Measurements from ENCODE around the gene HNF4A. TPM values are rescaled to one million over a fixed set of nuclear protein-coding genes. Genes with fewer than 3 reads are reported as not detected.

Gene HNF4A
- total RNA-seq, 6 experiments from 2014 or later = not detected

GRCh38 chr20:44364068-44364467 lies 8.6 kb downstream of the HNF4A start:
- no peaks in the 10 kb centered on the region for H3K4me1 Mint-ChIP-seq (ENCODE audit: low read depth)
- H3K27ac Mint-ChIP-seq = no peak overlapping the region
- TF ChIP-seq CTCF (IDR thresholded peaks at IDR 0.05) = no peak
- no peak overlapping the region for H3K4me3 Mint-ChIP-seq
- no peaks in the 10 kb centered on the region for H3K36me3 Mint-ChIP-seq (ENCODE audit: low read depth)
- H3K27me3 Mint-ChIP-seq (ENCODE audit: insufficient read depth) = peaks cover 17% of the 10 kb centered on the region
- H3K9me3 Mint-ChIP-seq = no peaks in the 10 kb centered on the region
- DNase-seq = no peak

- no peaks in the 10 kb centered on the region for H3K4me1 Mint-ChIP-seq (ENCODE audit: low read depth)
- no peak overlapping the region for H3K27ac Mint-ChIP-seq
- peaks cover 12% of the 10 kb centered on the region for H3K27me3 Mint-ChIP-seq (ENCODE audit: insufficient read depth)
- H3K9me3 Mint-ChIP-seq = no peaks in the 10 kb centered on the region
- no peak for DNase-seq
- H3K36me3 Mint-ChIP-seq (ENCODE audit: low read depth) = no peaks in the 10 kb centered on the region
- TF ChIP-seq CTCF (IDR thresholded peaks at IDR 0.05) = no peak
- no peak overlapping the region for H3K4me3 Mint-ChIP-seq
Measured at GRCh38 chr20:44364780-44365179, 9.3 kb downstream of the HNF4A start.

DNA sequence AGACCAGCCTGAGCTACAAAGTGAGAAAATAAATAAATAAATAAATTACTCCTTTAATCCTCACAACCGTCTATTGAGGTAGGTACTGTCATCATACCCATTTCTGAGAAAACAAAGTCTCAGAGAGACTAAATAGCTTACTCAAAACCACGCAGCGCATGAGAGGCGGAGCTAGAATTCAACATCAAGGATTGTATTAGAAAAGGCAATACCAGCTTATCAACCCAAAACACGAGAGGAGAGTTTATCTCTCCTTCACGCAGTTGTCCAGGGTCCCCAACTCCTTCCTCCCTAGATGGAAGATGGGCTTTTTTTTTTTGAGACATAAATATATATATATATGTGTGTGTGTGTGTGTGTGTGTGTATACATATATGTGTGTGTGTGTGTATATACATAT lies 12.2 kb downstream of the HNF4A start:
- no peak overlapping the region for H3K4me3 Mint-ChIP-seq
- no peaks in the 10 kb centered on the region for H3K36me3 Mint-ChIP-seq (ENCODE audit: low read depth)
- H3K9me3 Mint-ChIP-seq = no peaks in the 10 kb centered on the region

DNA sequence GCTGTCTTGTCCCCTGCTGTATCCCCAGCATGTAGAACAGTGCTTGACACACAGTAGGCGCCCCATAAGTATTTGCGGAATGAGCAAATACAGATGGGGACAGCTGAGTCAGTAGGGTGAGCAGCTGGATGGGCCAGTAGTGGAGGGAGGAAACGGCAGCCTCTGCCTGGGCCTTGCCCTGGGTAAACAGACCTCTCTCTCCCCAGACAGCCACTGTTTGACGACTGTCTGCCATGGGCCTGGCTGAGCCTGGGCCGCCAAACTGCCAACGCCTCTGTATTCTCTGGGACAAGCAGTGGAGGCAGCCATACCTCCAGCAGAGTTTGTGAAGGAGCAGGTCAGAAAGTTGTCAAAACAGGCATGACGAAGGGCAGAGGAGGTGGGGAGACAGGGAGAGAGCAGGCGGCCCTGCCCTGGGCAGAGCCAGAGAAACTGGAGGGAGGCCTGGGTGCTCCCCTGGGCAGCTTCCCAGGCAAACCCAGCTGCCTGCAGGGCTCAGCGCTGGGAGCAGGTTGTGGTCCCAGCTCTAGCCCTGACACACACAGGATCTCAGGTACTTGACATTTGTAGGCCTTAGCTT lies 15.2 kb downstream of the HNF4A start:
- H3K27ac Mint-ChIP-seq = no peak overlapping the region
- H3K4me1 Mint-ChIP-seq (ENCODE audit: low read depth) = no peaks in the 10 kb centered on the region
- DNase-seq = no peak
- no peak overlapping the region for H3K4me3 Mint-ChIP-seq
- no peak for TF ChIP-seq CTCF (IDR thresholded peaks at IDR 0.05)
- no peaks in the 10 kb centered on the region for H3K36me3 Mint-ChIP-seq (ENCODE audit: low read depth)
- no peaks in the 10 kb centered on the region for H3K9me3 Mint-ChIP-seq
- H3K27me3 Mint-ChIP-seq (ENCODE audit: insufficient read depth) = peaks cover 18% of the 10 kb centered on the region

More for the DNA sequence above, 12.2 kb downstream of the HNF4A start:
- H3K27ac Mint-ChIP-seq = no peak overlapping the region
- H3K27me3 Mint-ChIP-seq (ENCODE audit: insufficient read depth) = peaks cover 10% of the 10 kb centered on the region
- no peak for DNase-seq
- no peaks in the 10 kb centered on the region for H3K4me1 Mint-ChIP-seq (ENCODE audit: low read depth)
- TF ChIP-seq CTCF (IDR thresholded peaks at IDR 0.05) = no peak

GRCh38 chr20:44382641-44383040 lies 27.1 kb downstream of the HNF4A start:
- Mint-ChIP-seq H3K4me3 (no peak overlapping the region), H3K4me1 (ENCODE audit: low read depth) (no peaks in the 10 kb centered on the region), H3K27ac (no peak overlapping the region), H3K27me3 (ENCODE audit: insufficient read depth) (peaks cover 13% of the 10 kb centered on the region), H3K9me3 (no peaks in the 10 kb centered on the region), H3K36me3 (ENCODE audit: low read depth) (no peaks in the 10 kb centered on the region)
- DNase-seq = no peak
- no peak for TF ChIP-seq CTCF (IDR thresholded peaks at IDR 0.05)
